Tibial nerve (tissue), 4 donors: Measurements from ENCODE around the gene NYAP2.

ENCODE experiments used
- EP300 ChIP-seq, 2 donors: sonication (generic); formaldehyde crosslinking; IDR thresholded peaks; one replicate each; pipeline ENCODE4 v1.6.1; 2017; ENCODE audit warnings: antibody characterized with exemption in 2 of 2, mild to moderate bottlenecking in 1 of 2
- TF ChIP-seq, protein P1 (sequence below), 5 experiments: fragments of 200-600 bp in 3 of 5; fragments of 450-650 bp in 2 of 5; sonication (generic) in 3 of 5; IDR thresholded peaks; one replicate each; pipeline ENCODE4 v1.5.1; 2016 to 2019; ENCODE audit warnings: antibody characterized with exemption in 5 of 5, mild to moderate bottlenecking in 3 of 5, moderate library complexity in 2 of 5

DNA sequence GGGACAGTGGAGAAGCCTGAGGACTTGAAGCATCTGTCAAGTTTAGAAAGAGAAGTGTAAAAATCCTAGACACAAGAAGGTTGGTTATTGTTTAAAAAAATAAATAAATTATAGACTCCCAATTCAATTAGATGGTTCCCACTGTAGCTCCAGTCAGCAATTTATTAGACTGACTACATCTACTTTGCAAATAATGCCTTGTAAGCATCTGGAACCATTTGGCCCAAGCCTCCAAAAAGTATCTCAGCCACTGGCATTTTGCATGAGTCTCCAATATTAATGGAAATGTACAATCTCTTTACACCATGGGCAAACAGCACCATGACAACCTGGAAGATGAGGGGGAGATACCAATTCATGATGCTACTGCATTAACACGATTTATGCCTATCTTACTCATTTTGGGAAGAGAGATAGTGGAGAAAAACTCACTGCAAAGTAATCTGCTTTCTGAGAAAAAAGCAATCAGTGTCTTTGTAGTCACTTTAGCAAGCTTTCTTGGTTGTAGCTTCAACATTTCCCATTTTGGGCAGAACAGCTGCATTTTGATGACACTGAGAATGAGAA, 2.8 kb downstream of the NYAP2 start:
- TF ChIP-seq EP300 (IDR thresholded peaks at IDR 0.05), result no peak
- TF ChIP-seq, protein P1, sequence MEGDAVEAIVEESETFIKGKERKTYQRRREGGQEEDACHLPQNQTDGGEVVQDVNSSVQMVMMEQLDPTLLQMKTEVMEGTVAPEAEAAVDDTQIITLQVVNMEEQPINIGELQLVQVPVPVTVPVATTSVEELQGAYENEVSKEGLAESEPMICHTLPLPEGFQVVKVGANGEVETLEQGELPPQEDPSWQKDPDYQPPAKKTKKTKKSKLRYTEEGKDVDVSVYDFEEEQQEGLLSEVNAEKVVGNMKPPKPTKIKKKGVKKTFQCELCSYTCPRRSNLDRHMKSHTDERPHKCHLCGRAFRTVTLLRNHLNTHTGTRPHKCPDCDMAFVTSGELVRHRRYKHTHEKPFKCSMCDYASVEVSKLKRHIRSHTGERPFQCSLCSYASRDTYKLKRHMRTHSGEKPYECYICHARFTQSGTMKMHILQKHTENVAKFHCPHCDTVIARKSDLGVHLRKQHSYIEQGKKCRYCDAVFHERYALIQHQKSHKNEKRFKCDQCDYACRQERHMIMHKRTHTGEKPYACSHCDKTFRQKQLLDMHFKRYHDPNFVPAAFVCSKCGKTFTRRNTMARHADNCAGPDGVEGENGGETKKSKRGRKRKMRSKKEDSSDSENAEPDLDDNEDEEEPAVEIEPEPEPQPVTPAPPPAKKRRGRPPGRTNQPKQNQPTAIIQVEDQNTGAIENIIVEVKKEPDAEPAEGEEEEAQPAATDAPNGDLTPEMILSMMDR (IDR thresholded peaks at IDR 0.05), result no peak
